Myocyte (in vitro differentiated cells): Measurements from ENCODE around the gene GADD45GIP1. TPM values are rescaled to one million over a fixed set of nuclear protein-coding genes. Genes with fewer than 3 reads are reported as not detected.
"Not testable (repeated sequence)": the region's sequence is repeated elsewhere in the genome, so short reads cannot be mapped to it uniquely, and the experiment has no call there.

ENCODE experiments used
- DNase-seq: peaks from one replicate; pipeline ENCODE4 v3.0.0-alpha.2; 2012; ENCODE audit warnings: low read depth
- total RNA-seq: library from RNA; depleted of rRNA; stranded (reverse); fragments of >200 nt; gene quantifications from 2 replicates; pipeline ENCODE4 v1.2.3, GENCODE V29; 2014

The GADD45GIP1 gene
- total RNA-seq, 1 donor from 2014 or later, result 44.6 TPM

DNA sequence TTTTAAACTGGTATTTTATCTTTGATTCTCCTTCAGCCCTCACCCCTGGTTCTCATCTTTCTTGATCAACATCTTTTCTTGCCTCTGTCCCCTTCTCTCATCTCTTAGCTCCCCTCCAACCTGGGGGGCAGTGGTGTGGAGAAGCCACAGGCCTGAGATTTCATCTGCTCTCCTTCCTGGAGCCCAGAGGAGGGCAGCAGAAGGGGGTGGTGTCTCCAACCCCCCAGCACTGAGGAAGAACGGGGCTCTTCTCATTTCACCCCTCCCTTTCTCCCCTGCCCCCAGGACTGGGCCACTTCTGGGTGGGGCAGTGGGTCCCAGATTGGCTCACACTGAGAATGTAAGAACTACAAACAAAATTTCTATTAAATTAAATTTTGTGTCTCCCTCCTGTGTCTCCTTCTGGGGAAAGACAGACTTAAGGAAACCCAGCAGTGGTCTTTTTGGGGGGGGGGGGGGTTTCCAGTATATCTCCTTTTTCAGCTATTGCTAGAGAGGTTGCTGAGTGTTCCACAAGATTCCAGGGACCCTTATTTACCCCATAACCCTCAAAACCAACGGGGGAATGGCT, 12.8 kb downstream of the GADD45GIP1 start:
- no peak for DNase-seq

DNA sequence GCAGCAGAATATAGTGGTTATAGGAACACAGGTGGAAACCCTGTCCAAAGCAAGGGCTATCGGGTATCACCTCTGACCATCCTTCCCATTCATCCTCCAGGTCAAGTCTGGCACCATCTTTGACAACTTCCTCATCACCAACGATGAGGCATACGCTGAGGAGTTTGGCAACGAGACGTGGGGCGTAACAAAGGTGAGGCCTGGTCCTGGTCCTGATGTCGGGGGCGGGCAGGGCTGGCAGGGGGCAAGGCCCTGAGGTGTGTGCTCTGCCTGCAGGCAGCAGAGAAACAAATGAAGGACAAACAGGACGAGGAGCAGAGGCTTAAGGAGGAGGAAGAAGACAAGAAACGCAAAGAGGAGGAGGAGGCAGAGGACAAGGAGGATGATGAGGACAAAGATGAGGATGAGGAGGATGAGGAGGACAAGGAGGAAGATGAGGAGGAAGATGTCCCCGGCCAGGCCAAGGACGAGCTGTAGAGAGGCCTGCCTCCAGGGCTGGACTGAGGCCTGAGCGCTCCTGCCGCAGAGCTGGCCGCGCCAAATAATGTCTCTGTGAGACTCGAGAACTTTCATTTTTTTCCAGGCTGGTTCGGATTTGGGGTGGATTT, 13.5 kb downstream of the GADD45GIP1 start:
- no peak for DNase-seq

DNA sequence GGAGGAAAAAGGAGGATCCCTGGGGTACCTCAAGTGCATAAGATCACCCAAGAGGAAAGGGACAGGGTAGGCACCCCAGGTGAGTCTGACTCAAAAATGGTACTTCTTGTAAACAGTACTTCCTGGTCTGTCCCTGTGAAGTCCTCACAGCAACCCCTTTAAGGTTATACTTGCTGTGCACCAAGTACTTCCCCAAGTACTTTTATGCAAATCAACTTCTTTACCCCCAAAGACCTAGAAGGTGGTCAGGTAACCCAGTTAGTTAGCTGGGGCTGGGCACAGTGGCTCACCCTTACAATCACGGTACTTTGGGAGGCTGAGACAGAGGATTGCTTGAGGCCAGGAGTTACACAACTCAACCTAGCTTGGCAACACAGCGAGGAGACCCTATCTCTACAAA, 16.1 kb downstream of the GADD45GIP1 start:
- no peak for DNase-seq

DNA sequence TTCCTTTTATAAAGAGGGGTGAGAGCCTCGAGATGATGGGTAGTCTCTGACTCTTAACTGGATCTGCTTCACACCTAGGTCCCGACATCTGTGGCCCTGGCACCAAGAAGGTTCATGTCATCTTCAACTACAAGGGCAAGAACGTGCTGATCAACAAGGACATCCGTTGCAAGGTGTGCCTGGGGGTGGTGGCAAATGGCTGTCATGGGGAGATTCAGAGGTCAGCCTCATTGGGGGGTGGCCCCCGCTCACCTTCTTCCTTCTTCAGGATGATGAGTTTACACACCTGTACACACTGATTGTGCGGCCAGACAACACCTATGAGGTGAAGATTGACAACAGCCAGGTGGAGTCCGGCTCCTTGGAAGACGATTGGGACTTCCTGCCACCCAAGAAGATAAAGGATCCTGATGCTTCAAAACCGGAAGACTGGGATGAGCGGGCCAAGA, 17.0 kb downstream of the GADD45GIP1 start:
- no peak for DNase-seq

DNA sequence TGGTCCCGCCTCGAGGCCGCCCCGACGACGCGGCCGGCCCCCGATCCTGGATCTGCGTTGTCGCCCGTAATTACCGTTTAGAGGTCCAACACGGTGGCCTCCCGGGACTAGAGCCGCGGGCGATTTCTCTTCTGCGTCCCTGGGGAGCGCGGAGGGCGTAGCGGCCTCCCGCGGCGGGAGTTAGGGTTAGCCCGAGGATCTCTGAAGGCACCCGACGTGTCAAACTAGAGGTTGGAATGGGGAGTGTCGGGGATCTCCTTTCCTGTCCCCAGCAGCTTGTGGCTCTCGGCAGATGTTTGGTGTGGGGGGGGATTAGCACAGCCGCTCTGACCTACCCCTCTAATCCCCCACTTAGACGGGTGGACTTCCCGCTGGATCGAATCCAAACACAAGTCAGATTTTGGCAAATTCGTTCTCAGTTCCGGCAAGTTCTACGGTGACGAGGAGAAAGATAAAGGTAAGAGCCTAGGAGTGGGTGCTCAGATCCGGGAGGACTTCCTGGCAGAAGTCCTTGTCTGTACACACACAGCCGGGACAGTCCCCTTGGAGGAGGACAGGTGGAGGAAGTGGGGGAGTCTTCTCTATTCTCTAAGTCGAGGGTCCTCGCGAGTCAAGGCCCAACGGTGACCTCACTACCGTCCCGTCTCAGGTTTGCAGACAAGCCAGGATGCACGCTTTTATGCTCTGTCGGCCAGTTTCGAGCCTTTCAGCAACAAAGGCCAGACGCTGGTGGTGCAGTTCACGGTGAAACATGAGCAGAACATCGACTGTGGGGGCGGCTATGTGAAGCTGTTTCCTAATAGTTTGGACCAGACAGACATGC, 18.0 kb downstream of the GADD45GIP1 start:
- DNase-seq, result peak; percentile 53

DNA sequence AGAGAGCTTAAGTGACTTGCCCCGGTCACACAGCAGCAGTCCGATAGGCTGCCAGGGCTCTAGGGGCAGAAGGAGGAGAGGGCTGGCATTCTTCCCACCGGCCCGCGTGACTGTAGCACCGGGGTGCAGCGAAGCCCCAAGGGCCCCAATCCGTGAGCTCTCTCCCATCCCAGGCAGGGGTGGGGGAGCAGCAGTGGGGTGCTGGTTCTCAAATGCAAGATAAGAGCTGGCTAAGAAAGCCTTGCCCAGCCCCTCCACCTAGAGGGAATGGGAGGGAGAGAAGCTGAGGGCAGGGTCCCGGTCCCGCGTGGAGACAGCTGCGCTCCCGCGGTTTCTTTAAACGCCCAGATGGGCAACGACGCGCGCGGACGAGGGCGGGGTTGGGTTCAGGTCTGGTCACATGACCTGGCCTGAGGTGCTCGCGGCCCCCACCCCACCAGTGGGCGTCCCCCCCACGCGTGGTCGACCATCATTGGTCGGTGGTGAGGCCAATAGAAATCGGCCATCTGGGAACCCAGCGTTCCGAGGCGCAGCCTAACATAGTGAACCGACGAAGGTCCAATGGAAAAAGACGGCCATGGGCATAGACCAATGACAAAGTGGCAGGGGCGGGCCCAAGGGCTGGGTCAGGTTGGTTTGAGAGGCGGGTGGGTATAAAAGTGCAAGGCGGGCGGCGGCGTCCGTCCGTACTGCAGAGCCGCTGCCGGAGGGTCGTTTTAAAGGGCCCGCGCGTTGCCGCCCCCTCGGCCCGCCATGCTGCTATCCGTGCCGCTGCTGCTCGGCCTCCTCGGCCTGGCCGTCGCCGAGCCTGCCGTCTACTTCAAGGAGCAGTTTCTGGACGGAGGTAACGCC, 18.9 kb downstream of the GADD45GIP1 start, which contains the start of gene CALR:
Gene CALR, plus strand, starts transcription at position 683 of the 852 bp plus-strand sequence. Its CDS starts 71 bp downstream, at position 754.
- DNase-seq, result peak; percentile 99

DNA sequence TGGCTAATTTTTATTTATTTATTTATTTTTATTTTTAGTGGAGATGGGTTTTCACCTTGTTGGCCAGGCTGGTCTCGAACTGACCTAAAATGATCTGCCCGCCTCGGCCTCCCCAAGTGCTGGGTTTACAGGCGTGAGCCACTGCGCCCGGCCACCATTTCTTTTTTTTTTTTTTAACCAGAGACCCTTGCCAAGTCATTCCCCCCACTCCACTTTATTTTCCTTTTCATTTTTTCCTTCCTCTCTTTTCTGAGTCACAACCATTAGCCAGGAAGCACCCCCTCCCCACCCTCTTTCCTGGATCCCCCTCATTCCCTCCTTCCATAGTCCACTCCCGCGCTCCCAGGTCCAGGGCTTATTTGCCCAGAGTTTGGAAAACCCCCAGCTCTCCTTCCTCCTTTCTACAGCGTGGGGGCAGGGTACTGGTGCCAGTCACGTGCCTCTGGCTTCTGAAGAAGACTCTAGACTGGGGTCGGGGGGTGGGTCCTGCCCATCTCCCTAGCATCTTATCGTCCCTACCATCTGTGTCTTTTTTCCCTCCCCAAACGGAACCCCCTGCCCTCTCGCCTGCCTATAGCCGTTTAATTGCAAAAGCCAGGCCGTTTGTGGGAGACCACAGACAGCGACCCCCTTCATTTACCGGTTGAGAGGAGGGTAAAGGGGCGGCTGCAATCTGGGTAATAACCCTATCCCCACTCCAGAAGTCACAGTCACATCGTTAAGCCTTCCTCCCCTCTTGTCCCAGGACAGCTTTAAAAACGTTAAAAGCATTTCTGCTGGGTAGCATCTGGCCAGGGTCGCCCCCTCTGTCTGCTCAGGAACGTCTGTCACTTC, 19.7 kb downstream of the GADD45GIP1 start:
- no peak for DNase-seq

DNA sequence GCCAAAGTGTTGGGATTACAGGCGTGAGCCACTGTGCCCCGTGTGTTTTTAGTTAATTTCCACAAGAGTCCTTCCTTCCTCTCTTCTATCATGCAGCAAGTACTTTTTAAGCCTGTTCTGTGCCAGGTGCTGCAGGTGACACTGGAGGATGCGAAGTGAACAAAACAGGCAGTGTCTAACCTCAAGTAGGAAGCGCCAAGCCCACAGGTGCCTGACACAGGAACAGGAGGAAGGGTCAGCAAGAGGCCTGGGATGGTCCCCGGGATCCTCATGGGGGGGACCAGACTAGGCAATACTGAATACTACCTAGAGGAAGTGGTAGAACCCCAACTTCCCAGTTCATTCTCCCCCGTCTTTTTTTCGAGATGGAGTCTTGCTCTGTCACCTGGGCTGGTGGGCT, 20.4 kb downstream of the GADD45GIP1 start:
- DNase-seq, result no peak

DNA sequence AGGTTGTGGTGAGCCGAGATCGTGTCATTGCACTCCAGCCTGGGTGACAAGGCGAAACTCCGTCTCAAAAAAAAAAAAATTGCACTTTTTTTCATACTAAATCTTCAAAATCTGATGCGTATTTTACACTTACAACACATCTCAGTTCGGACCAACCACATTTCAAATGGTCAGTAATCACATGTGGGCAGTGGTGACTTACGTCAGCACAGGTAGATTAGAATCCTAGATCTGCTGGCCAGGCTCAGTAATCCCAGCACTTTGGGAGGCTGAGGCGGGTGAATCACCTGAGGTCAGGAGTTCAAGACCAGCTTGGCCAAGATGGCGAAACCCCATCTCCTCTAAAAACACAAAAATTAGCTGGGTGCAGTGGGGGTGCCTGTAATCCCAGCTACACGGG, 22.0 kb downstream of the GADD45GIP1 start:
- no peak for DNase-seq

DNA sequence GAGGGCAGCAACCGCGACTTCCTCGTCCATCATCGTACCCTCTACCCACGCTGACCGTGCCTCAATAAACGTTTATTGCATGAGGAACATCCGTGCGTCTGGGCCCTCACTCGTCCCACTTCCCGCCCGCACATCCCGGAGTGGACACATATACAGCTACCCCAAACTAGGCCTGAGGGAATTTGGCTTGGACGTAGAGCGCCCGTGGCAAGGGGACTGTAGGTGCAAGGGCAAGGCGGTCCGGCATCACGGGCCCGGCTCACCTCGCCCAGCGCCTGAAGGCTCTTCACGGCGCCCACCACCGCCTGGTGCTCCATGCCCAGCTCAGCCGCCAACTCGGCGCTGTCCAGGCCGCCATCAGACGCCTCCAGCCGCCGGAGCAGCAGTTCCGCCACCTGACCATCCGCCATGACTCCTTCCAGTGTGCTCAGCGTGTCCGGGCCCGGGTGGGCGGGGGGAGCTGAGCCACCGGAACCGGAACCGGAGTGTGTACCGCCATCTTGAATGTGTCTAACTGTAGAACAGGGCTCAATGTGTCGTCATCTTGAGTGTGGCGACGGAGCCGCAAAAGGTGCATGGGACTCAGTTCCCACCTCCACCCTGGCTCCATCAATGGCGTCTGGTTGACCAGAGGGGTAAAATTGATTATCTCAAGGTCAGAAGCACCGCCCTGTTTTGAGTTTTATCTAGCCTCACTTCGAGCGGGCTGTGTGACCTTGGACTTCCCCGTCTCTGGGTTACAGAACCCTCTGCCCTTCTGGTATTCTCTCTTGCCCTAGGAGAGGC, 23.5 kb downstream of the GADD45GIP1 start, which contains the start of gene FARSA:
Gene FARSA, minus strand, starts transcription at position 425 of the 786 bp plus-strand sequence. Its CDS starts 15 bp downstream, at position 410.
- DNase-seq, result peak; percentile 92

DNA sequence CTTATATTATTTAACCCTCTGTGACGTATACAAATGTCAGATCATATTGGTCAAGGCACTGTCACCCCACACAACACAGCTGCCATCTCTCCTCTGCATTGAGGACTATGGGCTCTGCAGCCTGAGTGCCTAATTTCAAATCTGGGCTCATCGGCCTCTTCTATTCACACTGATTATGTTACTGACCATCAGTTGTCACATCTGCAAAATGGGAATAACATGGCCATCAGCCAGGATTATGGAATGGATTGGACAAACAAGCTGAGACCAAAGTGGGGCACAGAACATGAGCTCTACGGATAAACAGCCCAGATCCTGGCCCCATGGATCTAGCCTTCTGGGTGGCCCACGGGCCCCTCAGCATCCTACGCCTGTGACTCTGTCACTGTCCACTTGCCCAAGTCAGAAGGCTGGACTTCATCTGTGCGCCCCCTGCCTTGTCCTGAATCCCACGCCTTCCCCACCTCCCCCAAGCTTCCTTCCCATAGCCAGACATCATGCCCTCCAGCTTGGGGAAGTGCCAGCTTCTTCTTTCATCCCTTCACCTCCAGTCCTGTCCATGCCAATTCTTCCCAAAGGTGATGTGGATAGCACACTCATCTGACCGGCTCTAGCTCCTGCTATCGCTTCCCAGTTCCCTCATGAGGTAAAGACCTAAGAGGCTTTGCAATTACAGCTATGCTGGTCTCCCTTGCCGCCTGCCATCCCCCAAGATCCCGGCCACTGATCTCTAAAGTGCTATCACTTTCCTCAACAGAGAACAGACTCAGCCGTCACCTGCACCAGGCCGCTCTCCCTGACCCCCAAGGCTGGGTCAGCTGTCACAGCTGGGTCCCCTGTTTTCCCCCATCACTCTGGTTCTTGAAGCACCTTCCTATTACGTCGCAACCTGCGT, 24.4 kb downstream of the GADD45GIP1 start:
- DNase-seq, result no peak

DNA sequence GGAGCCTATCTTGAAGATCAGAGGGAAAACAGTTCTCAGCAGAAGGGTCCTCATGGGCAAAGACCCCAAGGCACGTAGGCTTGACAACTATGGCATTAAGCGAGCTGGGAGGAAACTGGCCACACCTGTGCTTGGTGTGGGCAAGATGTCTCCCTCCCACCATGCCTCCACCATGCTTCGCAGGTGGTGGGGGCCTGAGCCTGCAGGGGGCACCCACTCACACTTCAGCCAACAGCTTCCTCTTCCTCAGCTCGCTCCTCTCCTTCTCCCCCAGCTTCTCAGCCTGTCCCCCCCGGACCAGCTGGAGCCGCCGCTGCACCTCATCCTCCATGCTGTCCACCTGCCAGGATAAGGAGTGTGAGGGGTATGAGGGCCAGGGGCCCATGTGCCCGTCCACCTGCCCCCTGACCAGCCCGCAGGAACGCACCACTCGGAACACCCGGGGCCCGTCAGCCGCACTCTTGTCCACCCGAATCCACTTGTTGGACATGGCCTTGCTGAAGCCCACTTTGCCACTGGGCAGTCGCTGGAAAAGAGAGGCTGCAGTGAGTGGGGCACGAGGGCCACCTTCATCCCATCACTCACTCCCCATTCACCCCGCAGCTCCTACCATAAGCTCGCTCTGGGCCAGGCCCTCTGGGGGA, 26.9 kb downstream of the GADD45GIP1 start:
- DNase-seq, result no peak

DNA sequence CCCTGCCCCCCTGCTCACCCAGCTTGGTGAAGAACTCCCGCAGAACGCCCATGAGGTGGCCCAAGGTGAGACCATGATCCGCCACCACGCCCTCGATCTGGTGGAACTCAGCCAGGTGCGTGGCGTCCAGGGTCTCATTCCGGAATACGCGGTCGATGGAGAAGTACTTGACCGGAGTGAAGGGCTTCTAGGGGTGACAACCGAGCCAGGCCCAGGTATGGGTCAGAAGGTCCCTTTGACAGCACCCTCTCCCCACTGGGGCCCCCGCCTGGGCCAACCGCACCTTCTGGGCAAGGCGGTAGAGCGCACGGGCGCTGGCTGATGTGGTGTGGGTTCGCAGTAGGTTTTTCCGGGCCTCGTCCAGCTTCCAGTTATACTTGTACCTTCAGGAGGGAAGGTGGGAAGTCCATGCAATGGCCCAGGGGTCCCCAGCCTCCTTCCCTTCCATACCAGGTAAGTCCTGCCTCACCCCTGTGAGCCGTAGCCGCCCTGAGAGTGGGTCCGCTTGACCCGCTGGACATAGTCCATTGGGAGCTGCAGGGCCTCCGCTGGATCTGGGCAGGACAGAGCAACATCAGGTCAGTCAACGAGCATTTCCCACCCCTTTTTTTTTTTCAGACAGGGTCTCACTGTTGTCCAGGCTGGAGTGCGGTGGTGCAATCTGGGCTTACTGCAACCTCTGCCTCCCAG, 32.3 kb downstream of the GADD45GIP1 start:
- no peak for DNase-seq

DNA sequence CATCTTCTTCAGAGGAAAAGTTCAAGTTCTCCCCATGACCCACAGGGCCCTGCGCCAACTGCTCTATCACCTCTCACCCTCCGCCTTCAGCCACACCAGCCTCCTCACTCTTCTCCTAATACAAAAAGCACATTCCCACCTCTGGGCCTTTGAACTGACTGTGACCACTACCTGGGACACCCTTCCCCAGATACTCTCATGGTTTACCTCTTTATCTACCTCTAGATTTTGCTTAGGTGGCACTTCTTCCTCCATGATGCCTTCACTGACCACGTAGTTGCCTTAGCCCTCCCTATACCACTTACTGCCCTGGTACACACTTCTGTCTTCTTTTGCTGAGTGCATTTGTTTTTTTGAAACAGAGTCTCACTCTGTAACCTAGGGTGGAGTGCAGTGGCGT, 34.1 kb downstream of the GADD45GIP1 start:
- no peak for DNase-seq

DNA sequence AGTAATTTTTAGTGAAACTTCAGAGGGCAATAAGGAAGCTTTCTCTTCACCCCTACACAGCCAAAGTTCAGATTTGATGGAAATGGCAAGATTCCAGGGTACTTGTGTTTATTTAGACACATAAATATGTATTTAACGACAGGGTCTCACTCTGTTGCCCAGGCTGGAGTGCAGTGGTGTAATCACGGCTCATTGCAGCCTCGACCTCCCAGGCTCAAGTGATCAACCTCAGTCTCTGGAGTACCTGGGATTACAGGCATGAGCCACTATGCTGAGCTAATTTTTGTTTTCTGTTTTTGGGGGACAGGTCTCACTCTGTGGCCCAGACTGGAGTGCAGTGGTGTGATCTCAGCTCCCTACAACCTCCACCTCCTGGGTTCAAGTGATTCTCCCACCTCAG, 36.0 kb downstream of the GADD45GIP1 start:
- no peak for DNase-seq

DNA sequence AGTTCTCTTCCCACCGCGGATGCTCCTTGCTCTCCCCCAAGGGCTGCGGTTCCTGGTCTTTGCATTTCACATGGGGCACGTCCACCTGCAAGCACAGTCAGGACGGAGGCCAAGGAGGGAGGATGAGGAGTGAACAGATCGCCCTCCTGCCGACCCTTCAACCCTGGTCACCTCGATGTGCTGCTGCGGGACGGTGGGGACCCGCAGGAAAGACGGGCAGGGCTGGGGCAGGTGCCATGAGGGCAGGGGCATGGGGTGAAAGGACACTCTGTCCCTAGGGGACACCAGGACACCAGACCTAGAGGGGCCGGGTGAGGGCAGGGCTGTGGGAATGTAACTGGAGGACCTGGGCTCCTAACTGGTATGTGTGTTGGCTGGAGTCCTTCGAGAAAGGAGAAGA, 38.8 kb downstream of the GADD45GIP1 start:
- no peak for DNase-seq

DNA sequence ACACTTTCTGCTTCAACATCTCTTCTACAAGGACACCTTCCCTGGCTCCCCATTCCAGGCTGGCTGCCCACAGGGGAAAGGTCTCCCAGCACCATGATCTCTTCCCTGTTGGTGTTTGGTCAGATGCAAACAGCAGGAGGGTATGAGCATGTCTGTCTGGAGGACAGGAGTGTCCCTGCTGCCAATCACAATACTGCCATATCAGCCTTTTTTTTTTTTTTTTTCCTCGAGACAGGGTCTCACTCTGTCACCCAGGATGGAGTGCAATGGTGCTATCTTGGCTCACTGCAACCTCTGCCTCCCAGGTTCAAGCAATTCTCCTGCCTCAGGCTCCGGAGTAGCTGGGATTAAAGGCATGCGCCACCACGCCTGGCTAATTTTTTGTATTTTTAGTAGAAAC, 41.2 kb downstream of the GADD45GIP1 start:
- not testable (repeated sequence) for DNase-seq
